Measurements from ENCODE around the gene ANKMY1.

GRCh38 chr2:240572141-240573031 is 14.6 kb upstream of the ANKMY1 start:
- TF ChIP-seq CTCF (IDR thresholded peaks at IDR 0.05) (no peak), ZFX (IDR thresholded peaks at IDR 0.05; ENCODE audit: borderline replicate concordance) (no peak)

Data from 22Rv1 (cell line).